Measurements from ENCODE around the gene NFU1.

NFU1 gene

GRCh38 chr2:69393963-69394362, 43.3 kb downstream of the NFU1 start:
- Histone ChIP-seq H2AFZ (ENCODE audit: low read depth, low read length) (no peak overlapping the region), H3K36me3 (ENCODE audit: insufficient read depth, low read length) (peaks cover 30% of the 10 kb centered on the region), H3K4me1 (ENCODE audit: insufficient read depth, low read length) (peaks cover 4% of the 10 kb centered on the region), H3K9me3 (ENCODE audit: low read length) (no peaks in the 10 kb centered on the region), H3K27me3 (ENCODE audit: insufficient read depth, low read length) (no peaks in the 10 kb centered on the region), H3K4me3 (ENCODE audit: low read length) (no peak overlapping the region)

- Histone ChIP-seq H3K36me3 (ENCODE audit: insufficient read depth, low read length) (peaks cover 13% of the 10 kb centered on the region), H3K27me3 (ENCODE audit: insufficient read depth, low read length) (no peaks in the 10 kb centered on the region), H2AFZ (ENCODE audit: low read depth, low read length) (no peak overlapping the region), H3K4me3 (ENCODE audit: low read length) (no peak overlapping the region), H3K9me3 (ENCODE audit: low read length) (no peaks in the 10 kb centered on the region), H3K4me1 (ENCODE audit: insufficient read depth, low read length) (peaks cover 17% of the 10 kb centered on the region)
Measured at GRCh38 chr2:69390471-69390870, 46.8 kb downstream of the NFU1 start.

- Histone ChIP-seq H3K4me3 (ENCODE audit: low read length) (no peak overlapping the region), H3K36me3 (ENCODE audit: insufficient read depth, low read length) (peaks cover 11% of the 10 kb centered on the region), H2AFZ (ENCODE audit: low read depth, low read length) (no peak overlapping the region), H3K27me3 (ENCODE audit: insufficient read depth, low read length) (no peaks in the 10 kb centered on the region), H3K4me1 (ENCODE audit: insufficient read depth, low read length) (peaks cover 18% of the 10 kb centered on the region), H3K9me3 (ENCODE audit: low read length) (no peaks in the 10 kb centered on the region)
Measured at GRCh38 chr2:69390001-69390400, 47.2 kb downstream of the NFU1 start.

GRCh38 chr2:69389271-69389670, 48.0 kb downstream of the NFU1 start:
- H3K9me3 ChIP-seq (ENCODE audit: low read length), result no peaks in the 10 kb centered on the region
- H3K36me3 ChIP-seq (ENCODE audit: insufficient read depth, low read length), result peaks cover 4% of the 10 kb centered on the region

GRCh38 chr2:69387770-69388481, 49.3 kb downstream of the NFU1 start:
- no peaks in the 10 kb centered on the region for H3K27me3 ChIP-seq (ENCODE audit: insufficient read depth, low read length)
- no peaks in the 10 kb centered on the region for H3K36me3 ChIP-seq (ENCODE audit: insufficient read depth, low read length)
- peak overlapping the region; percentile 67 for H3K4me3 ChIP-seq (ENCODE audit: low read length)
- peak overlapping the region; percentile 87 for H2AFZ ChIP-seq (ENCODE audit: low read depth, low read length)
- peaks cover 18% of the 10 kb centered on the region for H3K4me1 ChIP-seq (ENCODE audit: insufficient read depth, low read length)
- no peaks in the 10 kb centered on the region for H3K9me3 ChIP-seq (ENCODE audit: low read length)

More at GRCh38 chr2:69389271-69389670, 48.0 kb downstream of the NFU1 start:
- Histone ChIP-seq H3K4me3 (ENCODE audit: low read length) (no peak overlapping the region), H3K27me3 (ENCODE audit: insufficient read depth, low read length) (no peaks in the 10 kb centered on the region), H3K4me1 (ENCODE audit: insufficient read depth, low read length) (peaks cover 18% of the 10 kb centered on the region), H2AFZ (ENCODE audit: low read depth, low read length) (no peak overlapping the region)

- Histone ChIP-seq H2AFZ (ENCODE audit: low read depth, low read length) (peak within 1 kb of the TSS; percentile 87), H3K27me3 (ENCODE audit: insufficient read depth, low read length) (no peaks in the 10 kb centered on the region), H3K4me1 (ENCODE audit: insufficient read depth, low read length) (peaks cover 18% of the 10 kb centered on the region), H3K36me3 (ENCODE audit: insufficient read depth, low read length) (no peaks in the 10 kb centered on the region), H3K4me3 (ENCODE audit: low read length) (peak within 1 kb of the TSS; percentile 67), H3K9me3 (ENCODE audit: low read length) (no peaks in the 10 kb centered on the region)
Measured at GRCh38 chr2:69386789-69387734, 50.2 kb downstream of the NFU1 start, which contains the start of gene GFPT1. GFPT1 (minus strand) TSS chr2:69387227; CDS start chr2:69387071, 156 bp downstream.

GRCh38 chr2:69386360-69386759, 50.9 kb downstream of the NFU1 start:
- Histone ChIP-seq H3K4me1 (ENCODE audit: insufficient read depth, low read length) (peaks cover 18% of the 10 kb centered on the region), H3K9me3 (ENCODE audit: low read length) (no peaks in the 10 kb centered on the region), H2AFZ (ENCODE audit: low read depth, low read length) (peak overlapping the region; percentile 87), H3K4me3 (ENCODE audit: low read length) (peak overlapping the region; percentile 67), H3K27me3 (ENCODE audit: insufficient read depth, low read length) (no peaks in the 10 kb centered on the region), H3K36me3 (ENCODE audit: insufficient read depth, low read length) (no peaks in the 10 kb centered on the region)

GRCh38 chr2:69385443-69386151, 51.6 kb downstream of the NFU1 start:
- Histone ChIP-seq H3K9me3 (ENCODE audit: low read length) (no peaks in the 10 kb centered on the region), H3K4me1 (ENCODE audit: insufficient read depth, low read length) (peaks cover 18% of the 10 kb centered on the region), H2AFZ (ENCODE audit: low read depth, low read length) (no peak overlapping the region), H3K27me3 (ENCODE audit: insufficient read depth, low read length) (no peaks in the 10 kb centered on the region), H3K36me3 (ENCODE audit: insufficient read depth, low read length) (no peaks in the 10 kb centered on the region), H3K4me3 (ENCODE audit: low read length) (peak overlapping the region; percentile 67)

GRCh38 chr2:69384618-69385081, 52.6 kb downstream of the NFU1 start:
- Histone ChIP-seq H3K4me1 (ENCODE audit: insufficient read depth, low read length) (peaks cover 18% of the 10 kb centered on the region), H3K36me3 (ENCODE audit: insufficient read depth, low read length) (no peaks in the 10 kb centered on the region), H3K4me3 (ENCODE audit: low read length) (no peak overlapping the region), H3K9me3 (ENCODE audit: low read length) (no peaks in the 10 kb centered on the region), H2AFZ (ENCODE audit: low read depth, low read length) (no peak overlapping the region), H3K27me3 (ENCODE audit: insufficient read depth, low read length) (no peaks in the 10 kb centered on the region)

- no peaks in the 10 kb centered on the region for H3K27me3 ChIP-seq (ENCODE audit: insufficient read depth, low read length)
- peaks cover 2% of the 10 kb centered on the region for H3K9me3 ChIP-seq (ENCODE audit: low read length)
- H2AFZ ChIP-seq (ENCODE audit: low read depth, low read length), result no peak overlapping the region
- peaks cover 14% of the 10 kb centered on the region for H3K4me1 ChIP-seq (ENCODE audit: insufficient read depth, low read length)
- no peaks in the 10 kb centered on the region for H3K36me3 ChIP-seq (ENCODE audit: insufficient read depth, low read length)
- no peak overlapping the region for H3K4me3 ChIP-seq (ENCODE audit: low read length)
Measured at GRCh38 chr2:69383176-69383812, 53.9 kb downstream of the NFU1 start.

- no peaks in the 10 kb centered on the region for H3K36me3 ChIP-seq (ENCODE audit: insufficient read depth, low read length)
- no peak overlapping the region for H2AFZ ChIP-seq (ENCODE audit: low read depth, low read length)
- H3K4me3 ChIP-seq (ENCODE audit: low read length), result no peak overlapping the region
- H3K9me3 ChIP-seq (ENCODE audit: low read length), result peaks cover 3% of the 10 kb centered on the region
- peaks cover 11% of the 10 kb centered on the region for H3K4me1 ChIP-seq (ENCODE audit: insufficient read depth, low read length)
- H3K27me3 ChIP-seq (ENCODE audit: insufficient read depth, low read length), result no peaks in the 10 kb centered on the region
Measured at GRCh38 chr2:69382547-69382946, 54.7 kb downstream of the NFU1 start.

GRCh38 chr2:69381337-69381737, 55.9 kb downstream of the NFU1 start:
- H3K9me3 ChIP-seq (ENCODE audit: low read length), result peaks cover 4% of the 10 kb centered on the region
- H3K4me1 ChIP-seq (ENCODE audit: insufficient read depth, low read length), result peaks cover 9% of the 10 kb centered on the region
- H3K4me3 ChIP-seq (ENCODE audit: low read length), result no peak overlapping the region
- no peaks in the 10 kb centered on the region for H3K27me3 ChIP-seq (ENCODE audit: insufficient read depth, low read length)
- no peak overlapping the region for H2AFZ ChIP-seq (ENCODE audit: low read depth, low read length)
- H3K36me3 ChIP-seq (ENCODE audit: insufficient read depth, low read length), result no peaks in the 10 kb centered on the region
